Uterus (tissue), 4 donors: ENCODE results near the gene MYD88. TPM values are rescaled to one million over a fixed set of nuclear protein-coding genes. Genes with fewer than 3 reads are reported as not detected.

ENCODE experiments used
- DNase-seq, 2 donors: peaks; one replicate each; pipeline ENCODE4 v3.0.0-alpha.2; 2019 to 2020
- H3K27ac ChIP-seq, 2 donors: fragments of 200-600 bp; sonication (generic); 1 replicate in 1 of 2; 2 replicates in 1 of 2; pipeline ENCODE4 v1.5.1; 2016 to 2018
- H3K27me3 ChIP-seq, 2 donors: fragments of 200-600 bp; sonication (generic); one replicate each; pipeline ENCODE4 v1.5.1; 2018 to 2019; ENCODE audit warnings: control low read depth in 1 of 2
- H3K36me3 ChIP-seq, 2 donors: fragments of 200-600 bp; sonication (generic); one replicate each; pipeline ENCODE4 v1.5.1; 2019; ENCODE audit warnings: control low read depth in 1 of 2
- H3K4me1 ChIP-seq, 2 donors: fragments of 200-600 bp; sonication (generic); one replicate each; pipeline ENCODE4 v1.5.1; 2018 to 2019; ENCODE audit warnings: control low read depth in 1 of 2
- H3K4me3 ChIP-seq, 2 donors: fragments of 200-600 bp; sonication (generic); 1 replicate in 1 of 2; 2 replicates in 1 of 2; pipeline ENCODE4 v1.5.1; 2018 to 2019; ENCODE audit warnings: mild to moderate bottlenecking in 1 of 2
- H3K9me3 ChIP-seq, 2 donors: fragments of 200-600 bp; sonication (generic); one replicate each; pipeline ENCODE4 v1.5.1; 2019; ENCODE audit warnings: control low read depth in 1 of 2
- POLR2A ChIP-seq, 2 donors: fragments of 450-650 bp; IDR thresholded peaks; one replicate each; pipeline ENCODE4 v1.6.1; 2016; ENCODE audit warnings: antibody characterized with exemption in 2 of 2, mild to moderate bottlenecking in 1 of 2, moderate library complexity in 1 of 2
- intact Hi-C: fragments of 100-400 bp; cut with DNase I; formaldehyde crosslinking; loops from one replicate; pipeline ENCODE4 v1.15.1; 2023; ENCODE audit warnings: low total_unique reads
- total RNA-seq, 4 donors: library from RNA; depleted of rRNA in 3 of 4; stranded (reverse); fragments of >200 nt in 3 of 4; gene quantifications; one replicate each; pipeline versions ENCODE4 v1.1.0 to v1.2.4, GENCODE V29; 2014 to 2023
- TF ChIP-seq, protein P1 (sequence below), 4 experiments: fragments of 200-600 bp in 2 of 4; fragments of 450-650 bp in 2 of 4; sonication (generic) in 2 of 4; IDR thresholded peaks; one replicate each; pipeline ENCODE4 v1.5.1; 2016 to 2019; ENCODE audit warnings: antibody characterized with exemption in 4 of 4, mild to moderate bottlenecking in 2 of 4, moderate library complexity in 1 of 4
- donor health status: DM: yes; HTN: yes; CAD: no.

Gene MYD88
- total RNA-seq, 4 donors from 2014 or later: 2.0 to 30.9 (median 22.3) TPM

DNA sequence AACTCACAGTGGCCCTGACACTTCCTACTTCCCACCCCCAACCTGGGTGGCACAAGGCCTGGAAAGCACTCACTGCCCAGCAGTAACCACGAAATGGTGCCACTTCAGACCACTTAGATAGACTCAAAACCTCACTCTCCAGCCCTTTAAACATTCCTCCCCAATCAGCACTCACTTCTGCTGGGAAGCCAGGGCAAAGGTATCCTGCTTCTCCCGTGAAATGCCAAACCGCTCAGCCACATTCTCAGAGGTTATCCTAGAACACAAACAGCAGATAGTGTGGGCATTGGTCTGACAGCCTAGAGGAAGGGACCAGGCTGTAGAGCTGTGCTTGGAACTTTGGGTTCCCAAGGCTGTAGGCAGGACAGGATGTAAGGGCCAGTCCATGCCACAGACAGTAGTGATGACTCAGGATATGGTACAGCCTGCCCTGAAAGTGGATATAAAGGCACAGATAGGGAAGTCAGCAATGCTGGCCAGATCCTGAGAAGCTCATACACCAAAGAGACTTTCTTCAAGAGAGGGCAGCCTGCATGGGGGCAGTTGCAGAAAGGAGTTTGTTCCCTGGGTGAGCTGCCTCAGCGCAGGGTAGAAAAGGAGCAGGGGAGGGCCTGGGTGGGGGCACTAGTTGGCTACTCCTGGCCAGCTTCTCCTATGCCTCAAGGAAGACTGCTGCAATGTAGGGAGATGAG lies 10.7 kb upstream of the MYD88 start:
- no peak overlapping the region for H3K4me3 ChIP-seq
- no peaks in the 10 kb centered on the region for H3K36me3 ChIP-seq
- TF ChIP-seq, protein P1, sequence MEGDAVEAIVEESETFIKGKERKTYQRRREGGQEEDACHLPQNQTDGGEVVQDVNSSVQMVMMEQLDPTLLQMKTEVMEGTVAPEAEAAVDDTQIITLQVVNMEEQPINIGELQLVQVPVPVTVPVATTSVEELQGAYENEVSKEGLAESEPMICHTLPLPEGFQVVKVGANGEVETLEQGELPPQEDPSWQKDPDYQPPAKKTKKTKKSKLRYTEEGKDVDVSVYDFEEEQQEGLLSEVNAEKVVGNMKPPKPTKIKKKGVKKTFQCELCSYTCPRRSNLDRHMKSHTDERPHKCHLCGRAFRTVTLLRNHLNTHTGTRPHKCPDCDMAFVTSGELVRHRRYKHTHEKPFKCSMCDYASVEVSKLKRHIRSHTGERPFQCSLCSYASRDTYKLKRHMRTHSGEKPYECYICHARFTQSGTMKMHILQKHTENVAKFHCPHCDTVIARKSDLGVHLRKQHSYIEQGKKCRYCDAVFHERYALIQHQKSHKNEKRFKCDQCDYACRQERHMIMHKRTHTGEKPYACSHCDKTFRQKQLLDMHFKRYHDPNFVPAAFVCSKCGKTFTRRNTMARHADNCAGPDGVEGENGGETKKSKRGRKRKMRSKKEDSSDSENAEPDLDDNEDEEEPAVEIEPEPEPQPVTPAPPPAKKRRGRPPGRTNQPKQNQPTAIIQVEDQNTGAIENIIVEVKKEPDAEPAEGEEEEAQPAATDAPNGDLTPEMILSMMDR (IDR thresholded peaks at IDR 0.05): no peak
- TF ChIP-seq POLR2A (IDR thresholded peaks at IDR 0.05): no peak
- no peak overlapping the region for H3K27ac ChIP-seq
- no peaks in the 10 kb centered on the region for H3K27me3 ChIP-seq
- H3K4me1 ChIP-seq: no peaks in the 10 kb centered on the region
- peak in 1 of 2 donors; percentile 6 for DNase-seq
- intact Hi-C loops: no loop called here
- no peaks in the 10 kb centered on the region for H3K9me3 ChIP-seq

DNA sequence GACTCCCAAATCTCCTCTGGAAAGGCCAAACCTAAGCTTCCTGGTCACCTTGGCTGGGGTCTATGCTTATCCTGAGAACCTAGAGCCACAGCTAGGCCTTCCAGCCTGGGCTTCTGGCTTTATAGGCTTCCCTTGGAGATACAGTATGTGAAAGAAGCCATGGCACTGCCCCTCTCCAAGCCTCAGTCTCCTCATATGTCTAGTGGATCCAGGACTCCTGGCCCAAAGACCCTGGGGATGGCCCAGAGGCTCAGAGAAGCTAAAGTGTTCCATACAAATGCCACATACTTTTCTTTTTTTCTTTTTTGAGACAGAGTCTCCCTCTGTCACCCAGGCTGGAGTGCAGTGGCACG lies 10.2 kb upstream of the MYD88 start:
- no peaks in the 10 kb centered on the region for H3K27me3 ChIP-seq
- no peak overlapping the region for H3K4me3 ChIP-seq
- H3K36me3 ChIP-seq: no peaks in the 10 kb centered on the region
- intact Hi-C loops: no loop called here
- TF ChIP-seq POLR2A (IDR thresholded peaks at IDR 0.05): no peak
- TF ChIP-seq, protein P1 (IDR thresholded peaks at IDR 0.05): no peak
- H3K4me1 ChIP-seq: no peaks in the 10 kb centered on the region
- DNase-seq: peak in 1 of 2 donors; percentile 4
- H3K9me3 ChIP-seq: no peaks in the 10 kb centered on the region
- H3K27ac ChIP-seq: no peak overlapping the region

DNA sequence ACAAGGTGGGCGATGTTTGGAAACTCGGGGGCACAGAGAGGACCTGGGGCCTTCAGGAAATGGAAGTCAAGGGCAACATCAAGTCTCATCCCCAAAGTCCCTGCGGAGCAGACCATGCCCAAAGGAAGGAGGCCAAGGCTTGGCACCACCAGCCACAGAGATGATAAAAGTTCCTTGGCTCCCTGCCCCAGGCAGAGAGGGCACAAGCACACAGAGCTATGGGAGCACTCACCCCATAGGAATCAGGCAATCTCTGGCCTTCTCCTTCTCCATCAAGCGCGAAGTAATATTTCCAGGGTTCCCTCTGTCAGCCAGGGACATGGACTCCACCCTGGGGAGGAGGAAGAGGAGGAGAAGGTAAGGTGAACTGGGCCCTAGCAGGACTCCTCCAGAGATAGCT lies 9.4 kb upstream of the MYD88 start:
- Histone ChIP-seq H3K9me3 (no peaks in the 10 kb centered on the region), H3K27ac (no peak overlapping the region), H3K27me3 (no peaks in the 10 kb centered on the region), H3K36me3 (no peaks in the 10 kb centered on the region), H3K4me1 (no peaks in the 10 kb centered on the region), H3K4me3 (no peak overlapping the region)
- DNase-seq: peak in 1 of 2 donors; percentile 5
- TF ChIP-seq, protein P1 (IDR thresholded peaks at IDR 0.05): no peak
- TF ChIP-seq POLR2A (IDR thresholded peaks at IDR 0.05): no peak
- intact Hi-C loops: no loop called here

DNA sequence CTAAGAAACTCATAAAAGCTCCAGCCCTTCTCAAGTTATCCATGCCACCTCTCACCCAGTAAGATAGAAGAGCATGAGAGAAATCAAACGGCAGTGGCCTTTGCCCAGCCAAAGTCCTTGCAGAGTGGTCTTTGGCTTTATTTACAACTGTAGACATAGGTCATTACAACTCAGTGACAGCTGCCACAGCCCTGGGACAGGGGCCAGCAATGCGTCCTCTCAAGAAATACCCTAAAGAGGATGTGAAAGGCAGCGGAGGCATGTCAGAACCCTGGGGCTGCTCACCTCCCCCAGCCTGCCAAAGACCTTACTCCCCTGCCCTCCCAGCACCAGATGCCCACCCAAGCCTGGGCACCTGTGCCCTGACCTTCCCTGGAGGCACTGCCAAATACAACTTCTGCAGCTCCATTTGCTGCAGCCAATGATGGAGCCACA lies 7.8 kb upstream of the MYD88 start:
- no peaks in the 10 kb centered on the region for H3K27me3 ChIP-seq
- no peak overlapping the region for H3K27ac ChIP-seq
- H3K4me1 ChIP-seq: no peaks in the 10 kb centered on the region
- H3K9me3 ChIP-seq: no peaks in the 10 kb centered on the region
- no peak overlapping the region for H3K4me3 ChIP-seq
- intact Hi-C loops: no loop called here
- no peak for TF ChIP-seq POLR2A (IDR thresholded peaks at IDR 0.05)
- TF ChIP-seq, protein P1 (IDR thresholded peaks at IDR 0.05): no peak
- no peaks in the 10 kb centered on the region for H3K36me3 ChIP-seq
- DNase-seq: no peak

DNA sequence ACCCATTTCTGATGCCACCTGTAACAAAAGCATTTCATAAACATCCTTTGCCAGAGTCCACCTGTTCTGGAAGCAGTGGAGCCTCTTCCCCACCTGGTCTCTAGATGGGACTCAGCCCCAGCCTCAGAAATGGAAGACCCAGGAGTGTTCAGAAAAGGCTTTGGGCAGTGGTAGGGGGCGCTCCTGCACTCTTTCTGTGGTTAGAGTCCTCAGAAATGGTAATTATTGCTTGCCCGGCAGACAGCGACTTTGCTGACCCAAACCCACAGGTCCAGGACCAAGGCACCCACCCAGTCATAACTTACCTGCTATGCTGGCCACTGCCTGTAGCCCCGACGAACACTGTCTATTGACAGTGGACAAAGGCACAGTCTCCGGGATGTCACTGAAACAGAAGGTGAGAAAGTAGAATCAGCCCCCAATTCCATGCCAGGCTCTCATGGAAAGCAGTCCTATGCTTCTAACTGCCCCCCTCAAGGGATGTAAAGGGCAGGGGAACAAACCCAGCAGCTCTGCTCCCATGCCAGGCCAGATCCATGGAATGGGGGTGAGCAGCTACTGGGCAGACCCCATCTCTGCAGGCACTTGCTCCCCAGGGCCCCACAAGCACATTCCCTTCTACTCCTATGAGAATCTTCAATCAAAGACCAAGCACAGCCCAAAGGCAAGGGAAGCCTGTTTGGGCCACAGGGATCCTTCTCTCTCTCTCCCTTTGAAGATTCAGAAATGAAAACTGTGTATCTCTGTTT lies 6.7 kb upstream of the MYD88 start:
- Histone ChIP-seq H3K27me3 (no peaks in the 10 kb centered on the region), H3K9me3 (no peaks in the 10 kb centered on the region), H3K4me1 (no peaks in the 10 kb centered on the region), H3K36me3 (no peaks in the 10 kb centered on the region), H3K27ac (no peak overlapping the region), H3K4me3 (no peak overlapping the region)
- DNase-seq: peak in 1 of 2 donors; percentile 12
- intact Hi-C loops: no loop called here
- TF ChIP-seq, protein P1 (IDR thresholded peaks at IDR 0.05): no peak
- TF ChIP-seq POLR2A (IDR thresholded peaks at IDR 0.05): no peak
